Glomerular endothelial cell (primary cell): ENCODE results near the gene MATN1. TPM values are rescaled to one million over a fixed set of nuclear protein-coding genes. Genes with fewer than 3 reads are reported as not detected.
"Not testable (repeated sequence)": the region's sequence is repeated elsewhere in the genome, so short reads cannot be mapped to it uniquely, and the experiment has no call there.

Experiments
- DNase-seq: peaks from one replicate; pipeline ENCODE4 v3.0.0-alpha.2; 2011; ENCODE audit warnings: low read depth, low spot score; ENCODE audit errors: extremely low read depth
- total RNA-seq: library from RNA; depleted of rRNA; stranded (reverse); fragments of >200 nt; gene quantifications from 2 replicates; pipeline ENCODE4 v1.2.3, GENCODE V29; 2015

The MATN1 gene
- not detected in 2 replicates for total RNA-seq

- no peak for DNase-seq
These were observed at the start of gene MATN1 for GRCh38 chr1:30723331-30723755. Gene MATN1 (minus strand): TSS chr1:30723585. CDS start chr1:30723551, 34 bp downstream.

- no peak for DNase-seq
These were observed 47.6 kb upstream of the MATN1 start for GRCh38 chr1:30771005-30771404.

- DNase-seq, result no peak
These were observed 46.8 kb upstream of the MATN1 start for GRCh38 chr1:30770150-30770549.

- no peak for DNase-seq
These were observed 45.7 kb upstream of the MATN1 start for GRCh38 chr1:30768830-30769718.

GRCh38 chr1:30768159-30768829, 44.9 kb upstream of the MATN1 start:
- DNase-seq, result no peak

- not testable (repeated sequence) for DNase-seq
These were observed 43.6 kb upstream of the MATN1 start for GRCh38 chr1:30766948-30767347.

GRCh38 chr1:30765556-30766434, 42.4 kb upstream of the MATN1 start:
- no peak for DNase-seq

- no peak for DNase-seq
These were observed 41.7 kb upstream of the MATN1 start for GRCh38 chr1:30764939-30765555.

GRCh38 chr1:30764396-30764795, 41.0 kb upstream of the MATN1 start:
- no peak for DNase-seq

GRCh38 chr1:30763651-30764248, 40.4 kb upstream of the MATN1 start:
- DNase-seq, result no peak

GRCh38 chr1:30762930-30763650, 39.7 kb upstream of the MATN1 start:
- DNase-seq, result no peak

- DNase-seq, result no peak
These were observed 39.0 kb upstream of the MATN1 start for GRCh38 chr1:30762152-30762929.

- no peak for DNase-seq
These were observed 38.2 kb upstream of the MATN1 start for GRCh38 chr1:30761381-30762151.

GRCh38 chr1:30760596-30761324, 37.4 kb upstream of the MATN1 start:
- DNase-seq, result no peak

- DNase-seq, result no peak
These were observed 36.4 kb upstream of the MATN1 start for GRCh38 chr1:30759718-30760281.

- DNase-seq, result no peak
These were observed 35.5 kb upstream of the MATN1 start for GRCh38 chr1:30758785-30759380.
